BJ (cell line): ENCODE results near the gene NPHP4. TPM values are rescaled to one million over a fixed set of nuclear protein-coding genes. Genes with fewer than 3 reads are reported as not detected.

Source experiments
- CTCF ChIA-PET: fragments of 350-600 bp; formaldehyde crosslinking; extraction: SDS; loops from one replicate; lab custom pipeline; 2021; ENCODE audit warnings: antibody characterized with exemption, inconsistent platforms; lab: Yijun Ruan, JAX
- POLR2A ChIA-PET: fragments of 300-600 bp; sonication (Branson Sonifier 250); formaldehyde crosslinking; extraction: SDS; loops from one replicate; lab custom pipeline; 2021; ENCODE audit warnings: antibody characterized with exemption; lab: Charles Lee
- DNase-seq: peaks from one replicate; pipeline ENCODE4 v3.0.0-alpha.2; 2011; ENCODE audit warnings: low read depth
- H3K27me3 ChIP-seq: 2 replicates; pipeline ENCODE4 v1.6.0; 2011; ENCODE audit warnings: low read length; ENCODE audit not compliant: control insufficient read depth, insufficient read depth
- H3K36me3 ChIP-seq: 2 replicates; pipeline ENCODE4 v1.5.1; 2011; ENCODE audit warnings: low read length; ENCODE audit not compliant: control insufficient read depth, insufficient read depth
- H3K4me3 ChIP-seq: 2 replicates; pipeline ENCODE4 v1.5.1; 2011; ENCODE audit warnings: low read depth, mild to moderate bottlenecking, control low read depth, low read length
- polyA plus RNA-seq: library from polyadenylated mRNA; depleted of rRNA; stranded (reverse); fragments of >200 nt; gene quantifications from 2 replicates; pipeline ENCODE4 v1.2.3, GENCODE V29; 2011
- TF ChIP-seq, protein P1 (sequence below): IDR thresholded peaks from 2 replicates; pipeline ENCODE4 v1.5.1; 2011; ENCODE audit warnings: low read depth, mild to moderate bottlenecking, control low read depth, inconsistent platforms, low read length, moderate library complexity; ENCODE audit not compliant: insufficient read depth

Gene NPHP4
- polyA plus RNA-seq, 1 experiment, result 4.3 TPM

DNA sequence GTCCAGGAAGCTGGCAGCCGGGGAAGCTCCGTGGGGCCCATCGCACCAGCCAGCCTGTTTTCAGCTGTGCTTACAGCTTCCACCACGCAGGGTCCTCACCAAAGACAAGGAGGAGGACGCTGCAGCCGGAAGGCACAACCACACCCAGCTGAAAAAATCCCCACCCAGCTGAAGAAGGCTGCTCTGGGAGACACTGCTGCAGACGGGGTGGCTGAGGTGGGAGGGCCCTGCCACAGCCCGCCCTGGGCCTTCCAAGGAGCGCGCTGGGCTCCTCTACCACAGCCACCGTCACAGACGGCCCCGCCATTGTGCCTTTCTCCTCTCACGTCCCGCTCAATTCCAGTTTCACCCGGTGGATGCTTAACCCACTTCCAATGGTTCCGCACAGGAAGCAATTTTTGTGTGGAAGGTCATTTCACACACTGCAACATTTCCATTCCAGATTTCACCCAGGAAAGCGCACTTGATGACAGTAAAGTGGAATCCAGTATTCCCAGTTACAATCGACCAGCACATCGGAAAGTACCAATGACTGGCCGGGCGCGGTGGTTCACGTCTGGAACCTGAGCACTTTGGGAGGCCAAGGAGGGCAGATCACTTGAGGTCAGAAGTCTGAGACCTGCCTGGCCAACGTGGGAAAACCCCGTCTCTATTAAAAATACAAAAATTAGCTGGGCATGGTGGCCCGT lies 47.9 kb downstream of the NPHP4 start:
- Histone ChIP-seq H3K4me3 (no peak overlapping the region), H3K27me3 (no peaks in the 10 kb centered on the region), H3K36me3 (peaks cover 3% of the 10 kb centered on the region)
- no peak for DNase-seq
- TF ChIP-seq, protein P1, sequence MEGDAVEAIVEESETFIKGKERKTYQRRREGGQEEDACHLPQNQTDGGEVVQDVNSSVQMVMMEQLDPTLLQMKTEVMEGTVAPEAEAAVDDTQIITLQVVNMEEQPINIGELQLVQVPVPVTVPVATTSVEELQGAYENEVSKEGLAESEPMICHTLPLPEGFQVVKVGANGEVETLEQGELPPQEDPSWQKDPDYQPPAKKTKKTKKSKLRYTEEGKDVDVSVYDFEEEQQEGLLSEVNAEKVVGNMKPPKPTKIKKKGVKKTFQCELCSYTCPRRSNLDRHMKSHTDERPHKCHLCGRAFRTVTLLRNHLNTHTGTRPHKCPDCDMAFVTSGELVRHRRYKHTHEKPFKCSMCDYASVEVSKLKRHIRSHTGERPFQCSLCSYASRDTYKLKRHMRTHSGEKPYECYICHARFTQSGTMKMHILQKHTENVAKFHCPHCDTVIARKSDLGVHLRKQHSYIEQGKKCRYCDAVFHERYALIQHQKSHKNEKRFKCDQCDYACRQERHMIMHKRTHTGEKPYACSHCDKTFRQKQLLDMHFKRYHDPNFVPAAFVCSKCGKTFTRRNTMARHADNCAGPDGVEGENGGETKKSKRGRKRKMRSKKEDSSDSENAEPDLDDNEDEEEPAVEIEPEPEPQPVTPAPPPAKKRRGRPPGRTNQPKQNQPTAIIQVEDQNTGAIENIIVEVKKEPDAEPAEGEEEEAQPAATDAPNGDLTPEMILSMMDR, result no peak
- ChIA-PET POLR2A (no interaction called here), CTCF (interaction anchor here (0.7 kb wide), 1 partner anchor 17 kb away, joined by 3 read pairs; no protein-coding TSS in a partner anchor)

DNA sequence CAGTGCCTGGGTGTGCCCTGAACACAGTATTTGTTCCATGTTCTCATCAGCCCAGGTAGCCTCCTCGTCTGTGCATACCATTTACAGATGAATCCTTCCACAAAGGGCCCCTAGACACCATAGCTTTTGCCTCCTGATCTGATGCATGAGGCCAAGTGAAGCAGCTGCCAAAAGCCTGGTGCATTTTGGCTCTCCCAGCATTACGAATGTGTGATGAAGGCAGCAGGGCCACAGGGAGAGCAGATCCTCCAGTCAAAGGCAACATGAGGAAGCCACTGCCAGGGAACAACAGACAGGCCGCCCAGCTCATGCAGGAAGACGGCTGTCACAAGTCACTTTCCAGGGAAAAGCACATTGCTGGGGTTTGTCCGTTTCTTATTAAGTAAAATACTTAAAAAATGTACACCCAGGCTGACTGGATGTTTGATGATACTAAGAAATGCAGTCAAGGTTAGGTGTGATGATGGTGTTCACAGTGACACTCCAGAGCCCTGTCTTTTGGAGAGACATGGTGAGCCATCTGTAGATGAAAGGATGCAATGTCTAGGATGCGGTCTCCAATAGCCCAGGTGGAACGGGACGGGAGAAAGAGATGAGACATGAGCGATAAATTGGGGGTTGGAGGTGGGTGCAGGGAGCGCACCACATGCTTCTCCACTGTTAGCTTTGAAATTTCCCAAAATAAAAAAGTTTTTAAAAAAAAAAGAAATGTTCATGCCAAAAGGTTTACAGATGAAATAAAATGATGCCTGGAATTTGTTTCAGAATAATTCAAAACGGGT lies 48.7 kb downstream of the NPHP4 start:
- DNase-seq, result no peak
- CTCF ChIA-PET, result interaction anchor here (0.7 to 1.1 kb wide), 2 partner anchors 18 to 32 kb away, joined by 3 read pairs; no protein-coding TSS in a partner anchor
- TF ChIP-seq, protein P1, result no peak

DNA sequence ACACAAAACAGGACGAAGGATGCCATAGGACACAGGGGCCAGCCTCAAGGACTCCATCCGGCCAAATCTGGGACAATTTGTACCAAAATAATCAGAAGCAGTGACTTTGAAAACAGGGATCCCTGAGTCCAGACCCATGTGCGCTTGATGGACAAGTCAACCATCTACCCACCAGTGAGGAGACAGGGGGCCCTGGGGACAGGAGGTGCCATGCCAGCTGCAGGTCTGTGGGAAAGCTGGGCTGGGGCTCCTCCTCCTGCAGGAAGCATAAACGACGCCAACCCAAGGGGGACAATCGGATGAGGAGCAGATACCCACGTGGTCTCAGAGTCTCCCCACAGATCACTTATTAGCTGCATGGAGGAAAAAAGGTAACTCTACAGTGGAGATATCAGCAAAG lies 50.6 kb downstream of the NPHP4 start:
- DNase-seq, result no peak
- H3K27me3 ChIP-seq, result no peaks in the 10 kb centered on the region
- peaks cover 2% of the 10 kb centered on the region for H3K36me3 ChIP-seq
- H3K4me3 ChIP-seq, result no peak overlapping the region
- TF ChIP-seq, protein P1, result no peak
- CTCF ChIA-PET, result no interaction called here
- POLR2A ChIA-PET, result no interaction called here

More for the DNA sequence above, 48.7 kb downstream of the NPHP4 start:
- no peaks in the 10 kb centered on the region for H3K27me3 ChIP-seq
- POLR2A ChIA-PET, result interaction anchor here (0.6 kb wide), 1 partner anchor 72 kb away, joined by 4 read pairs; no protein-coding TSS in a partner anchor
- no peak overlapping the region for H3K4me3 ChIP-seq
- H3K36me3 ChIP-seq, result peaks cover 3% of the 10 kb centered on the region

DNA sequence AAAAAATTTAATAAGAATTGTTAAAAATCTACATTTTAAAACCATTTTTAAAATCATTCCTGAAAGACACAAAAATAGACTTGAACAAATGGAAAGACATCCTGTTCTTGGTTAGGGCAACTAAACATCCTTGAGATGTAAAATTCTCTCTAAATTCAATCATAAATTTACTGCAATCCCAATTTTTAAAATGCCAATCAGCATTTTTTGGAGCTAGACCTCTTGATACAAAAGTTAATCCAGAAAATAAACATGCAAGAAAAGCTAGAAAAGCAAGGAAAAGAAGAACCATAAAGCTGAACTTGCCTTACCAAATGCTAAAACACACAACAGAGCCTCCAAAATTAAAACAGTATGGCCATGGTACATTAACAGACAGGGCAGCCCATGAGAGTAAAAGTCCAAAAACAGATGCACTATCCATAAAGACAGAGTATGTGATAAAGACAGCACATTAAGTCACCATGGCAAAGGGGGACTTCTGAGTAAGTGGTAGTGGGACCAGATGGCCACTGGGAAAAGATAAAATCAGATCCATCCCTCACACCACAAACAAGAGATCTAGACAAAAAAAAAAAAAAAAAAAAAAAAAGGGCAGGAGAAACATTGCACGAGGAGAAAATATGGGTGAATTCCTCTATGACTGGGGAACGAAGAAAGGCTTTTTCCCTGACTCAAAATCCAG lies 51.4 kb downstream of the NPHP4 start:
- no peak overlapping the region for H3K4me3 ChIP-seq
- TF ChIP-seq, protein P1, result no peak
- no peak for DNase-seq
- CTCF ChIA-PET, result no interaction called here
- POLR2A ChIA-PET, result no interaction called here
- H3K36me3 ChIP-seq, result peaks cover 2% of the 10 kb centered on the region; the same call in 1 of the 2 replicates
- no peaks in the 10 kb centered on the region for H3K27me3 ChIP-seq
